ENCODE results near the gene TWSG1.

TWSG1 gene

GRCh38 chr18:9334329-9334972 is at the start of gene TWSG1:
Gene TWSG1, plus strand, starts transcription at chr18:9334773. Its CDS starts 2,457 bp downstream, at chr18:9337230.
- DNase-seq, result peak; percentile 95

- no peak for DNase-seq
Measured at GRCh38 chr18:9285604-9286003, 49.0 kb upstream of the TWSG1 start.

- no peak for DNase-seq
Measured at GRCh38 chr18:9287036-9287435, 47.5 kb upstream of the TWSG1 start.

GRCh38 chr18:9289698-9290097 is 44.9 kb upstream of the TWSG1 start:
- DNase-seq, result no peak

- DNase-seq, result no peak
Measured at GRCh38 chr18:9290156-9290555, 44.4 kb upstream of the TWSG1 start.

GRCh38 chr18:9292047-9292446 is 42.5 kb upstream of the TWSG1 start:
- DNase-seq, result no peak

GRCh38 chr18:9293948-9294347 is 40.6 kb upstream of the TWSG1 start:
- no peak for DNase-seq

GRCh38 chr18:9296233-9297006 is 38.2 kb upstream of the TWSG1 start:
- no peak for DNase-seq

- DNase-seq, result no peak
Measured at GRCh38 chr18:9297007-9297393, 37.6 kb upstream of the TWSG1 start.

GRCh38 chr18:9304388-9305070 is 30.0 kb upstream of the TWSG1 start:
- DNase-seq, result no peak

- DNase-seq, result no peak
Measured at GRCh38 chr18:9319333-9319732, 15.2 kb upstream of the TWSG1 start.

- no peak for DNase-seq
Measured at GRCh38 chr18:9321017-9321452, 13.5 kb upstream of the TWSG1 start.

- DNase-seq, result no peak
Measured at GRCh38 chr18:9321736-9322135, 12.8 kb upstream of the TWSG1 start.

GRCh38 chr18:9322744-9323143 is 11.8 kb upstream of the TWSG1 start:
- DNase-seq, result no peak

- no peak for DNase-seq
Measured at GRCh38 chr18:9323750-9324445, 10.7 kb upstream of the TWSG1 start.

- DNase-seq, result no peak
Measured at GRCh38 chr18:9325716-9326115, 8.9 kb upstream of the TWSG1 start.

GRCh38 chr18:9328776-9329175 is 5.8 kb upstream of the TWSG1 start:
- no peak for DNase-seq

- no peak for DNase-seq
Measured at GRCh38 chr18:9329471-9329870, 5.1 kb upstream of the TWSG1 start.

- no peak for DNase-seq
Measured at GRCh38 chr18:9330419-9330818, 4.2 kb upstream of the TWSG1 start.

- DNase-seq, result peak; percentile 26
Measured at GRCh38 chr18:9333441-9334328, 888 bp upstream of the TWSG1 start.

- peak; percentile 30 for DNase-seq
Measured at GRCh38 chr18:9334973-9335696, 562 bp downstream of the TWSG1 start.

GRCh38 chr18:9335697-9336045 is 1.1 kb downstream of the TWSG1 start:
- no peak for DNase-seq
